Epithelial cell of proximal tubule (primary cell): ENCODE results near the gene ADAM12. TPM values are rescaled to one million over a fixed set of nuclear protein-coding genes. Genes with fewer than 3 reads are reported as not detected.
"Not testable (repeated sequence)": the region's sequence is repeated elsewhere in the genome, so short reads cannot be mapped to it uniquely, and the experiment has no call there.

Experiments used
- DNase-seq: peaks from one replicate; pipeline ENCODE4 v3.0.0-alpha.2; 2011; ENCODE audit warnings: low read depth
- H3K4me3 ChIP-seq: 2 replicates; pipeline ENCODE4 v1.5.1; 2011; ENCODE audit warnings: low read depth, mild to moderate bottlenecking, low read length
- CTCF ChIP-seq: conservative IDR thresholded peaks from 2 replicates; pipeline ENCODE4 v1.5.1; 2012; ENCODE audit warnings: low read depth, mild to moderate bottlenecking, low read length
- total RNA-seq: library from RNA; depleted of rRNA; stranded (reverse); fragments of >200 nt; gene quantifications from 2 replicates; pipeline ENCODE4 v1.2.3, GENCODE V29; 2015

The ADAM12 gene
- total RNA-seq, 1 donor from 2014 or later: 3.2 TPM

DNA sequence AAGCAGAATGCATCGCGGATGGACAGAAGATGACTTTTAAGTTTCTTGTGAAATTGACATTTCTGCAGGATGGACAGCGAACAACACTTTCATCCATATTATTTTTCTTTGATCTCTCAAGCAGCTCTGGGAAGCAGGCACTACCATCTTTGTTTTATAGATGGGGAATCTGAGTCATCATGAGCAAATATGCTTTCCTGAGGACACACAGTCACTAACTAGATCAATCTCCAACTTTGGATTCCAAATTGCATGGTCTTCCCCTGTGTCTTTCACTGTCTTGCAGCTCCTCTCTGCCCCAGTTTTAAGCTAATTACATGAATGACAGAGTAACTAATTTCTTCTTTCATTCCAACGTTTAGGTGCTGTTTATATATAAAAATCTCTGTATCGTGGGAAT is 201.5 kb downstream of the ADAM12 start:
- no peak for DNase-seq
- TF ChIP-seq CTCF: no peak
- H3K4me3 ChIP-seq: no peak overlapping the region

GRCh38 chr10:126185676-126186447 is 202.4 kb downstream of the ADAM12 start:
- H3K4me3 ChIP-seq: no peak overlapping the region
- TF ChIP-seq CTCF: no peak
- no peak for DNase-seq

- no peak overlapping the region for H3K4me3 ChIP-seq
- no peak for DNase-seq
- TF ChIP-seq CTCF: no peak
Observed at GRCh38 chr10:126181626-126182025, 206.7 kb downstream of the ADAM12 start.

DNA sequence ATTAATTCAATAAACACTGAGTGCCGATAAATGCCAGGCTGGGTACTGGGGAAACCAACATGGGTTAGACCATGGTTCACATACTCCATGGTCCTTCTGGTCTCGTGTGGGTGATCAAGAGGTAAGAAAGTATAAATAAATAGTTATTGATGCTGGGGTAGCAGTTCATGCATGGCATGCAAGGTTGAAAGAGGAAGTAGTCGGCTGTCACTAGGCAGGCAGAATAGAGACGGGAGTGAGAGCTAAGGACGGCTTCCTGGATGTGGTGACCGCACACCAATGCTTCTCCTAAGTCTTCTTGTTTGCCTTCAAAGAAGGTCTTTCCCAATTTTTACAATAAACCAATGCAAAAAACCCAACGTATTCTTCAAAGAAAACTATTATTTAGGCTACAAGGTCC is 208.6 kb downstream of the ADAM12 start:
- no peak overlapping the region for H3K4me3 ChIP-seq
- no peak for TF ChIP-seq CTCF
- DNase-seq: no peak

GRCh38 chr10:126177417-126178030 is 210.8 kb downstream of the ADAM12 start:
- TF ChIP-seq CTCF: no peak
- DNase-seq: no peak
- no peak overlapping the region for H3K4me3 ChIP-seq

GRCh38 chr10:126175641-126176262 is 212.5 kb downstream of the ADAM12 start:
- H3K4me3 ChIP-seq: no peak overlapping the region
- TF ChIP-seq CTCF: no peak
- no peak for DNase-seq

DNA sequence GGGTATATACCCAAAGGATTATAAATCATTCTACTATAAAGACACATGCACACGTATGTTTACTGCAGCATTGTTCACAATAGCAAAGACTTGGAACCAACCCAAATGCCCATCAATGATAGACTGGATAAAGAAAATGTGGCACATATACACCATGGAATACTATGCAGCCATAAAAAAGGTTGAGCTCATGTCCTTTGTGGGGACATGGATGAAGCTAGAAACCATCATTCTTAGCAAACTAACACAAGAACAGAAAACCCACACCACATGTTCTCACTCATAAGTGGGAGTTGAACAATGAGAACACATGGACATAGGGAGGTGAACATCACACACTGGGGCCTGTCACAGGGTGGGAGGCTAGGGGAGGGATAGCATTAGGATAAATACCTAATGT is 215.5 kb downstream of the ADAM12 start:
- not testable (repeated sequence) for H3K4me3 ChIP-seq, DNase-seq
